ENCODE results near the gene CACNB4. TPM values are rescaled to one million over a fixed set of nuclear protein-coding genes. Genes with fewer than 3 reads are reported as not detected.

CACNB4 gene
- total RNA-seq, 1 experiment from 2014 or later: 2.0 TPM

GRCh38 chr2:151904021-151904420, 194.8 kb downstream of the CACNB4 start:
- DNase-seq (ENCODE audit: low read depth, low spot score) (no peak), ATAC-seq (no peak)
- Histone ChIP-seq H3K4me2 (ENCODE audit: low read length) (no peak overlapping the region), H3K9me3 (ENCODE audit: control insufficient read depth in 1 of 2, insufficient read depth in 1 of 2, low read depth in 1 of 2, low read length in 2 of 2) (no peaks in the 10 kb centered on the region), H2AFZ (ENCODE audit: low read depth, low read length, poor library complexity, severe bottlenecking) (no peak overlapping the region), H3K36me3 (ENCODE audit: control insufficient read depth in 1 of 2, insufficient read depth in 2 of 2, low read length in 2 of 2) (no peaks in the 10 kb centered on the region), H3K9ac (ENCODE audit: low read length) (no peak overlapping the region), H3K27me3 (ENCODE audit: insufficient read depth, low read length) (no peaks in the 10 kb centered on the region), H3K9me2 (ENCODE audit: insufficient read depth) (no peaks in the 10 kb centered on the region), H3K4me1 (ENCODE audit: control insufficient read depth in 1 of 2, insufficient read depth in 2 of 2, low read length in 2 of 2) (no peaks in the 10 kb centered on the region), H3K27ac (ENCODE audit: low read depth, low read length) (no peak overlapping the region), H3K4me3 (replicated peaks in 1 of 2; ENCODE audit: low read depth in 1 of 2, low read length in 2 of 2) (no peak overlapping the region), H4K20me1 (ENCODE audit: insufficient read depth) (no peaks in the 10 kb centered on the region), H3K79me2 (ENCODE audit: insufficient read depth, low read length) (no peaks in the 10 kb centered on the region)
- POLR2A ChIA-PET: no interaction called here
- no peak for TF ChIP-seq JUND (IDR thresholded peaks at IDR 0.05)
- TF ChIP-seq YY1 (IDR thresholded peaks at IDR 0.05; ENCODE audit: extremely low read depth, insufficient replicate concordance, low read depth, low read length): no peak
- no peak for TF ChIP-seq SRF (IDR thresholded peaks at IDR 0.05; ENCODE audit: low read depth)
- no peak for TF ChIP-seq EZH2phosphoT487 (IDR thresholded peaks at IDR 0.05; ENCODE audit: borderline replicate concordance)
- no peak for TF ChIP-seq REST (IDR thresholded peaks at IDR 0.05; ENCODE audit: low read depth)
- TF ChIP-seq POLR2AphosphoS5 (IDR thresholded peaks at IDR 0.05; ENCODE audit: low read depth, low read length): no peak
- no peak for TF ChIP-seq ZBTB33 (IDR thresholded peaks at IDR 0.05; ENCODE audit: extremely low read depth, insufficient replicate concordance, low read length)
- no peak for TF ChIP-seq FOSL1 (IDR thresholded peaks at IDR 0.05; ENCODE audit: low read depth)
- CTCF ChIA-PET: no interaction called here
- RAD21 ChIA-PET (ENCODE audit: low non-redundant PET in 1 of 2, low total read pairs in 2 of 2, uncharacterized antibody in 2 of 2, unreplicated experiment in 2 of 2): no interaction called here
- intact Hi-C loops (cut with micrococcal nuclease): no loop called here
- no TSS peak for BruUV-seq (replicated peaks)

Measured in HCT116 (cell line).